Measurements from ENCODE around the gene NRXN3. TPM values are rescaled to one million over a fixed set of nuclear protein-coding genes. Genes with fewer than 3 reads are reported as not detected.

NRXN3 gene
- total RNA-seq, 1 donor from 2014 or later: 8.7 TPM

DNA sequence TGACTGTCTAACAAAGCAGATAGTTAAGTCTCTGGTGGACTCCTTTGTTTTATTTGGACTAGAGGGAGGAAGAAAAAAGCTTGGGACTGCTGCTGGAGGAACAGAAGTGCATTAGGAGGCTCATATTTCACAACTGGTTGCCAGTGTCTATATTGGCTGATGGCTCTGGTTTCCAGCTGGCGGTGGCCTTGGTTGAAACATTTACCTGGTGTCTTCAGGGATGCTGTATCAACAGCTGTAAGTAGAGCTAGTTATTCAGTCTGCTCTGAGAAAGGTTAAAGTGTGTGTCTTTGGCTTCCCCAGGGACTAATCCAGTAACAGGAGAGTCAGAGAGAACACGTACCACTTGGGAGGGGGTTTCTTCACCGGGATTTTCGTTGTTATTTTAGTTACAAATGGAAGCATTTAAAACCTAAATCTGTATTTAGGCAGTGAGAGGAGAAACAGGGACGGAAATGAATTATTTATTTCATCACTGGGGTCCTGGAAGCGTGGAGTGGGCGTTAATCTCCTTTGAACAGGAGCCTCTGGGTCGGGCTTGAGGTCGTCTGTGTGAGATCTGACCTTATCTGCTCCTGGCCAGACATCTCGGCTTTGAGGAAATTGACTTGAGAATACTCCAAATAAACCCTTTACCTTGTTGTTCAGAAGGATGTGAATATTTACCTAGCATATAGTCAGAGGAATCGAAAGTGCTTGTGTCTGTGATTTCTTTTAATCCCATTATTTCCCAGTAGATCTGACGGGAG is 149.9 kb downstream of the NRXN3 start:
- DNase-seq (ENCODE audit: low spot score): no peak

DNA sequence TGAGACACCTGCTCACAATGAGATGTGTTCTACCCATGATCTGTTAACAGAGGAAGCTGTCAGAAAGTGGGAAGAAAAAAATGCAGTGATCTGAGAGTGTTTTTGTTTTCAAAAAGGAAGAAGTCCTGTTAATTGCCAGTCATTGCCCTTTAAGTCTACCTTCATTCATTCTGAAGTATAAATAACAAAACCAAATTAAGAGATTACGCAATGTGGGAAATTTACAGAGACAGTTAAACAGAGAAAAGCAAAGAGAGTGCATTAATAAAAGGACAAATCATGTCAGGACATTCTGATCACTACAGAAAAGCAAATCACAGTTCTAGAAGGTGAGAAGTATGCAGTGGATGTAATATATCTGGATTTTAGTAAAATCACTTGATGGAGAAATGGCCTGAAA is 154.2 kb downstream of the NRXN3 start:
- DNase-seq (ENCODE audit: low spot score): no peak

DNA sequence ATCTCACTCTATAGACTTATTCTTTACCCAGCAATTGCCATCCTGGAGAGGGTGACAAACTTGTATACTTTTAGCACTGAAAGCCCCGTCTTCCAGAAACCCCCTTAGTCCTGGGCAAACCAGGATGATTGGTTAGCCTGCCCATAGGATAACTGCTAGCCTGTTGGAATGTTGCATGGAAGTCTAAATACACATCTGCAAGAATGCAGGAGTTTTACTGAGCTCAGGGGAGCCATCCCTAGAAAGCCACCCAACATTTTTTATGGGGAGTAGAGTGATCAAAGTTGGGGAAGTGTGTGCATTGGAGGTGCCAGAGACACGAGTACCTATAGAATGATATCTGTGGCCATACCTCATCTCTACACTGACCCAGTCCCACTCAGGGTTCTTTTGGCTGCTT is 155.7 kb downstream of the NRXN3 start:
- no peak for DNase-seq (ENCODE audit: low spot score)

DNA sequence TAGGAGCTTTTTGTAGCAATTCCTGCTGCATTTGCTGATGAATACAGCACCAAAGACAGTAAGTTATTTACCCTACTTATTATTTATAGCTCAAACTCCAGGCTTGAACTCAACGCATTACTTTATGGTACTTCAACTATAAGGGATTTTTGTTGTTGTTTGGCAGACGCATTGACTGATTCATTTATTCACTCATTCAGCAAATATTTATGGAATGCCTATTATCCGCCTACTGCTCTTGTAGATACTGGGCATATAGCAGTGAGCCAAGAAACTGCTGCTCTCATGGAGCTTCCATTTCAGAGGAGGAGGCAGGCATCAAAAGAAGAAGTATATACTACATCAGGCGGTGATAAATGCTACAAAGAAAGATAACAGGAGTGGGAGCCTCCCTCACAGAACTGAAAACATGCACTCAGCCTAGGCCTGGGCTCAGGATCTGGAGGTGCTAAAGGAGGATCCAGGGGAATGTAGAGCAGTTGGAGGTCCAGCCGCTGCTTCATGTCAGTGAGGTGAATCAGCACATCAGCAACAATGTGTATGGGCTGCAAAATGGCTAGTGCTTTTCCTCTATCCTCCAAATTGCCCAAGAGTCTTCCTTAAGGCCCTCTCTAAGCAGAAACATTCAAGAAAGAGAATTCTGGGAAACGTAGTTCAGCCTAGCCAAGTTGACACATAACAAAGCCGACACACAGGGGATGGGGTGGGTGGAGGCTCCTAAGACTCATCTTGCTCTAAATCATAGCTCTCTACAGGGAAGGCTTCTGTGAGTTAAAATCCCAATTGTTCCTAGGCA is 157.5 kb downstream of the NRXN3 start:
- DNase-seq (ENCODE audit: low spot score): no peak

DNA sequence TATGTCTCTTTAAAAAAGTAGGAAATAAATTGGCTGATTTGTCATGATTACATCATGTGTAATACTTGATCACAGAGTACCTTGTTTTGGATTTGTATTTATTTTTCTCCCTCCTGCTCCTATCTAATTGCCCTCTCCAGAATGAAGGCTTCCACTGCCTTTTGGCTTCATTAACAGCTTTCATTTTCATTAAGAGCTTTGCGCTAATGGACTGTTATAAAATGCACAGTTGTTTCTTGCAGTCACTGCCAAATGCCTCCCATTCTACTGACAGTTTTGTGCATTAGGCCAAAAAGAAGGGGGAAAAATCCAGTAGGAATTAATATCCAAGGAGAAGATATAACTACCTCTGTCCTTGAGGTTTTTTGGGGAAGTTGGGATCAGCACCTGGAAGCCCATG is 159.2 kb downstream of the NRXN3 start:
- DNase-seq (ENCODE audit: low spot score): no peak

DNA sequence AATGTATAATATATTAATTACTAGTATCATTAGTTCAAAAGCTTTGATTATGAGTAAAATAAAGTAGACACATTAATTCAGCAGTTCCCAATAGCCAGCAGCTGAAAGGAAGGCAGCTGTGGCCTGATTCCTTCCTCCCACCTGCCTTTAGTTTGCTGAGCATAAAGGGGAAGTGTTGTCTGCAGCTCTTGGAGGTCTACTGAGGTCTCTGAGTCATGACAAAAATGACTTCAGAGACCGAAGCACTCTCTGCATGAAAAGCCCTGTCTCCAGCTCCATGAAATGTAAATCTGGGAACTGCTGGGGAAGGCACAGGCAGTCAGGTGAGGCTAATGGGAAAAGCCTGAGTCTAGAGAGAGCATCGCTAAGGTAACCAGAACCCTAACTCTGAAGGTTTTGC is 165.4 kb downstream of the NRXN3 start:
- no peak for DNase-seq (ENCODE audit: low spot score)

DNA sequence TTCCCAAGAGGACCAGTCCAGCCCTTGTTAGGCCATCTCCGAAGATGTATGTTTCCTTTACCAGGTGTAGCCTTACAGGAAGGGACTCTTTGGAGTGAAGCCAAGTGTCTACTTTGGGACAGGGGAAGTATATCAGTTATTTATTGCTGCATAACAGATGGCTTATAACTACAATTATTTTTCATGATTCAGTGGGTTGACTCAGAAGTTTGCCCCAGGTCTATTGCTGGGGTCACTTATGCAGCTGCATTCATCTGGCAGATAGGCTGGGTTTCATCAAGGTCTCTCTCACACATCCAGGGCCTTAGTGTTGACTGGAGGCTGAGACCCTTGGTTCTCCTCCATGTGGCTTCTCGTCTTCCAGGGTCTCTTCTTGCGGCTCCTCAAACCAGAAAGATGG is 170.1 kb downstream of the NRXN3 start:
- no peak for DNase-seq (ENCODE audit: low spot score)

DNA sequence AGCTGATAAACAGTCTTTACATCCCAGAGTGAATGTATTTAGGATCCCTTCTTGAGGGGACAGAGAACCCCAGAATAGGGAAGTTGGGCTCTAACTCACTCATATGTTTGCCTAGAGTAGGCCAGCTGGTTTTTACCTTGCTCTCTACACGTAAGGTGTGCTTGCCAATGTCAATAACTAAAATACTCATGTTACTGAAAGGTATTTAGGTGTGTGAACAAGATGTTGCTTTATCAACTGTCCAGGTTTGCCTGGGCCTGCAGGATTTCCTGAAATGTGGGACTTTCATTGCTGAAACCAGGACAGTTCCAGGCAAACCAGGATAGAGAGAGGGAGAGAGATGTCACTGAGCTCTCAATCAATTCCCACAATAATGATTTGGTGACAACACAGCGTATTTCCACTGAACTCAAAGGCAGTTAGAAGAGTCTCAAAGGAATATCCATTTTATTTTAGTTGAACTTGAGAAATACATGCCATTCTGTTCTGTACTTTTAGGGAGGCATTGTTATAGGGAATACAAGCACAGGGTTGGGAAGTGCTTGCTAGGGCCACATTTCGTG is 171.7 kb downstream of the NRXN3 start:
- DNase-seq (ENCODE audit: low spot score): no peak

DNA sequence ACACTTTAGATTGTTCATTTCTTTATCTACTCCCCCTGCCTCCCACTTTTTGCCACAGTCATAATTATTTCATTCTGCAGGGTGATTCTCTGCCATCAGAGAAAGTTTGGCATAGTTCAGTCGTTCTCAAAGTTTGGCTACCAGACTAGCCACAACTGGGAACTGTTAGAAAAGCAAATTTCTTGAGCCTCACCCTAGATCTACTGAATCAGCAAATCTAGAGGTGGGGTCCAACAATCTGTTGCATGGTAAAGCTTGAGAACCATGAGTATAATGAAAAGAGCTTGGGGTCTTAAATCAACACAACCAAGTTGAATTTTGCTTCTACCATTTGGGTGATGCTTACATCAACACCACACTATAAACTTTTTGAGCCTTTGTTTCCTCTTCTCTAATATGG is 172.7 kb downstream of the NRXN3 start:
- DNase-seq (ENCODE audit: low spot score): no peak

DNA sequence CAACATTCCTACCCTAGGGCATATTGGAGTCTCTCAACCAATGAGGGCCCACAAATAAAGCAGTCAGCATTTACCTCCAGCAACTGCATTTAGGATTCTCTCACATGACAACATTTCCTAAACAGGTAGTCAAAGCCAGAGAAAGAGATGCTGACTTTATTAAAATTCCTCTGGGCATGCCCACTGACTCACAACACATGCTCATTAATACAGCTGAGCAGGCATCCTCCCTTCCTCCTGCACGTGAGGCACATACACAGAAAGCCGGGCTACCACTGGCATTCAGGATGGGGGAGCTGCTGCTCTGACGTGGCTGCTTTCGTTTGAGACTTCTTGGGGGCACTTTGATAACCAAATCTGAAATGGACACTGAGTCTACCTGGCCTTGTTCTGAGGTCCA is 174.1 kb downstream of the NRXN3 start:
- DNase-seq (ENCODE audit: low spot score): no peak

DNA sequence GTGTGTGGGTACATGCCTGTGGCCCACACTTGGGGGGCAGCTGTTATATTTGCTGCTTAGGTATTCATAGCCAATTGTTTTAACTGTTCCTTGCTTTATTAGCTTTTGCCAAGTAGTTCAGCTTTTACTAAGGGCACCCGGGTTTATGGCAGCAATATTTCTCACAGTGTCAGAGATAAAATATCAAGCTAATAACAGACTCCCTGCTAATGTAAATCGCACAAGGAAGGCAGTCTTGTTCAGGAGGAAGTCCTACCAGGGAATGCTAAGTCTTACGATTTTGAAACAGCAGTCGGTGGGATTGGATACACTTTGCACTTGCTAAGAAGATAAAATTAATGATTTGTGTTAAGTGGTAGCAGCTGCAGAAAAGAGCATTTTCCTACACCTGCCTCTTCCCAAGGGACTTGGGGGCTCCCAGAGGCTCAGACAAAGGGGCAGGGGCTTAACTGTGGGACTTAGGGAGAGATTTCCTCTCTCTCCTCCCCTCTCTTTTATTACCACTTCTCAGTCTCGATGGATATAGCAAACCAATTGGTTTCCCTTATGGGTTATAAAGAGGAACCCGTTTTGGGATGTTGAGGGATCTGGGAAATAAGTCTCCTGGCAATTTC is 175.1 kb downstream of the NRXN3 start:
- DNase-seq (ENCODE audit: low spot score): no peak

DNA sequence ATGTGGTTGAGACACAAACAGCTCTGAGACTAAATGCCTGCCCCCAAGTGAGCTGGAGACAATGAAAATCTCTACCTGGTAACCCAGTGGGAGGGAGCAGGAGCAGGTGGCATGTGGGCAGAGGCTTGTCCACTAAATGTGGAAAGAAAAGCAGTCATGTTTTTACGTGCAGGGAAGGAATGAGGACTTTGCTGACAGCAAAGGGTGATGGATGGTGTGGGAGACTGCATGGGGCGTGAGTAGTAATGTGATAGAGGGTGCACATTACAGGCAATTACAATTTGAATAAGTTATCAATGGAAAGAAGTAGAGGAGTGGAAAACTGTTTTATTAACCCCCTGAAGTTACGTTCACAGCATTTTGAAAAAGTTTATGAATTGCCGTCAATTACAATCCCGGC is 176.6 kb downstream of the NRXN3 start:
- no peak for DNase-seq (ENCODE audit: low spot score)

DNA sequence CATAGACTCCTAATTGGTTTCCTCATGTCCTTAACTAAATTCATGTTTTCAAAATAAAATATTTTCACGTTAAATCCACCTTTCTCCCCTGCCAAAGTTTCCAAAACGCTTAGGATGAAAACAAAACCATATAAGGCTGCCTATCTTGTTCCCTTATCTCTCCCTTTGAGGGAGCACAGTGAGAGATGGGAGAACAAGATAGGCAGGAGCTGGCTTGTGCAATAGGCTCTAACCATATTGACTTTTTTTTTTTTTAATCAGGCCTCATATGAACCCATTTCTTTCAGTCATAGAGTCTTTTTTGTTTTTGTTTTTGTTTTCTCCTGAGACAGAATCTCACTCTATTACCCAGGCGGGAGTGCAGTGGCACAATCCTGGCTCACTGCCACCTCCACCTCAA is 184.9 kb downstream of the NRXN3 start:
- DNase-seq (ENCODE audit: low spot score): no peak

DNA sequence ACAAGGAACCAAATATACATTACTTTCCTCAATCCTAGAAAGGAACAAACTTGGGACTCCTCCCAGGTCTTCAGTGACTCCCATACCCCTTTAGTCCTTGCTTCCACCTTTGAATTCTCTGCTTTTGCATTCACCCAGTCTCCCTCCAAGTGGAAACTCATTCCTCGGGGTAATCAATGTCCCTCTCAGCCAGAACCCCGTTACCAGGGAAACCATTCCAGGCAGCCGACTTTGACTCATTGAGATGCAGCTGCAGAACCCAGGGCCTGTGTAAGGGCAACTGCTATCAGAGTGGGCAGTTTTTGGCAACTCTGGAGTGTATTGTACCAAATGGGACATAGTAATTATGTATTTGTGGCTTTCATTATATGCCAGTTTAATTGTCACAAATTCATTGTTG is 186.2 kb downstream of the NRXN3 start:
- DNase-seq (ENCODE audit: low spot score): no peak

DNA sequence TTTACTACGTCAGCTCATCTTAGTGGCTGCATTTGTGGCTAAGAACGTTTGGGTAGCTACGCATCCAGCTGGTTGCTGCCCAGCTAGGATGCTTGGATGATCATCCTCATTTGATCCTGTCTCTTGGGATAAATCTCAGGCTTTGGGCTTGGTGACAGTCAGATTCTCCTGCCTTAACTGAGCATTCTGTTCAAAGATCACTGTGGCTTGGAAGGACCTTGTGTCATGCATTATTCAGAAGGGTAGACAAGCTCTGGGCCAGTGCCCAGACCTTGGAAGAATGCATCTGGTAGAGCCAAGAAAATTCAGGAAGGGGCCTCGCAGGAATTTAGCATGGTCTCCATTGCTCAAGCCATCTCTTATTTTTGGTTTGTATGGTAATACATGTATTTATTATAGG is 188.4 kb downstream of the NRXN3 start:
- DNase-seq (ENCODE audit: low spot score): no peak

DNA sequence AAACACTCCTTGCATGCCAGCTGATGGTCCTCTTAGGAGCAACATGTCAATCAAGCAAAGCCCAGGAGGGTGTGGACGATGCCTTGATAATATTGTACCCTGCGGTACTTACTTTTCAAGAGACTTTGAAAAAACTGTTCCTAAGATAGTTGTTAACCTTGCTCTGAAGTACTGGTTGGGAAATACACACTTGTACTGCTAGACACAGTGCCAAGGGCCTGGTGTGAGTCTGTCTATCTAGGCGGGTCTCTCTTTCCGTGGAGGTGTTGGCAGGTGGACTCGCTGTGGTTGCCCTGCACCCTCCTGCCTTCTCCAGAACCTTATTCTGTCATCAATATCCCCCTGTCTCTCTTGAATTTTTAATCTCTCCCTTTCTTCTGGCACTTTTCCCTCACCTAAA is 189.4 kb downstream of the NRXN3 start:
- no peak for DNase-seq (ENCODE audit: low spot score)

DNA sequence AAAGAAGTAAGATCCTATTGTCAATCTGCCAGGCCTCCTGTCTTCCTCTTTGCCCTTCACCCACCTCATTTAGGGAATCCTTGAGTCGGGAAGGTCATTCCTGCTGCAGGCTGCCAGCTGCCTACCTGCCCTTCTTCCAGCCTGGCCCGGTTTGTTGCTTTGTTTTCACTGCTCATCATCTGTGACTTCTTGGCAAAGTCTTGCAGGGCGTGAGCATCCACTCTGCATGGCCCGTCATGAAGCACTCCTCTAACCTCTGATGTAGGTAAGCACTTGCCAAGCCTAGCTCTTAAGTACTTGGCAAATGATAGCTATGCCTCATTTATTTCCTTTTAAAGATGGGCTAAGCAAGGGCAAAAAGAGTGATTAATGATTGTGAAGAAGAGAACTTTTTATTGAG is 192.8 kb downstream of the NRXN3 start:
- DNase-seq (ENCODE audit: low spot score): no peak

DNA sequence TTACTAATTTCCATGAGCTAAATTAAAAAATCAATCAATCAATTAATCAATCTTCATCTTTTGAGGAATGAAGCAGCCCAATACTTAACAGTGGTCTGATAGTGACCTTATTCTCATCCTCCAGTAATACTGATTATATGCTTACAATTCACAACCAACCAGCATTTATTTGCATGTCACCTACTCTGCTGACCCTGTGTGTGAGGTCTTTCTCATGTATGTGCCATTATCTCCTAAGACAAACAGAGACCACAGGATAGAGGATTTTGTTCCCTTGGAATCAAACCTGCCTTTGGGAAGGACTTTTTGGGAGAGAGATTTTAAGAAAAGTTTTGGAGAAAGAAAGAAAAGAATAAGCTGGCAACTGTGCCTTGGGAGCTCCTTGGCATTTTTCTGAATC is 197.2 kb downstream of the NRXN3 start:
- no peak for DNase-seq (ENCODE audit: low spot score)

DNA sequence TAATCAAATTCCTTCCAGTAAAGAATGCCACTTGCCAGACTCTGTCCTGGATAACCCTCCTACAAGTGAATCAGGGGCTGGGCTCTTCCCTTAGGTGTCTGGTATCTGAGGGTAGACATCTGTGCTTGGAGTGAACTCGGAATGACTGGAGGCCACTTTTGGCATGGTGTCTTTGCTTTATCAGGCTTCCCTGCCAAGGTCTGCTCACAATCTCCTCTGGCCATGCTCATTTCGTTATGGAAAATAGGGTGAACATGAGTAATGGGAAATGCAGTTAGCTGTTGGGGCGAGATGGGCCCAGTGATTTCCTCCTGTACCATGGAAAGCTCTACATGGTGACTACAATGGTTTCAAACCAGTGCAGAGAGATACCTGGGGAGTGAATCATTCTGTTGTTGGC is 212.9 kb downstream of the NRXN3 start:
- DNase-seq (ENCODE audit: low spot score): no peak

DNA sequence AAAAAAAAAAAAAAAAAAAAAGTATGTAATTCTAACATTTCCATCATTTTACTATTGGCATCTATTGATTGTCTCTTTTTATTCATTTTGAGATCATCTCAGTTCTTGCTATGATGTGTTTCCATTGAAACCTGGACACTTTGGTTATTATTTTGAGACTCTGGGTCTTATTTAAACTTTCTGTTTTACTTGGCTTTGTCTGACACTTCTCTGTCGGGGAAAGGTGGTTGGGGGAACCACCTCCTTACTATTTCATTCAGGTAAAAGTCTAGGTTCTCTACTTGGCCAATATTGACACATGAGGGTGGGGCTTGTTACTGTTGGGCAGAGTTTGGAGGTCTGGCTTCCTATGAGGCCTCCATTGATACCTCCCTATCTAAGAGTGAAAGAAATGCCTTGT is 228.0 kb downstream of the NRXN3 start:
- DNase-seq (ENCODE audit: low spot score): no peak

DNA sequence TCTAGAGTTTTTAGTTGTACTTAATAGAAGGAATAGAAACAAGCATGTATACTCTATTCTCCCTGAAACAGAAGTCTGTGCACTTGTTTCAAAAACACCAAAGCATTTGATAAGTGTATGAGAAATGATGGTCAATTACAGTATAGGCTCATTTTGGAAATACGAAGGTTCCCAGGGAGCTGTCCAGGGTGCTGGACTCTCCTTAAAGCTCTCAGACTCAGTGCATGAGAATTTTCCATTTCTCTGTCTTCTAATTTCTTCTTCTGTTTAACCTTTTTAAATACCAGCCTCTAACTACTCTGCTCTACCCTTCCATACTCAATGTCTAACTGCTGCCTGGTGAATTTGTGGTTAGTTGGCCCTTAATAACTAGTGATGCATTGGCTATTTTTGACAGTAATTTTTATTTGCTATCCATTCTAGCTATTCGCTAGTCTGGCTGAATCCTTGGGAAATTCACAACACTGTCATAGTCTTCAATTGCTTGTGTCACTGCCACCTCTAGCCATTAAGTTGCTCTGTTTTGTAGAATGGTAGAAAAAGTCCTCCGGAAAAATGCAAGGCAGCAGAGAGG is 229.2 kb downstream of the NRXN3 start:
- DNase-seq (ENCODE audit: low spot score): no peak

DNA sequence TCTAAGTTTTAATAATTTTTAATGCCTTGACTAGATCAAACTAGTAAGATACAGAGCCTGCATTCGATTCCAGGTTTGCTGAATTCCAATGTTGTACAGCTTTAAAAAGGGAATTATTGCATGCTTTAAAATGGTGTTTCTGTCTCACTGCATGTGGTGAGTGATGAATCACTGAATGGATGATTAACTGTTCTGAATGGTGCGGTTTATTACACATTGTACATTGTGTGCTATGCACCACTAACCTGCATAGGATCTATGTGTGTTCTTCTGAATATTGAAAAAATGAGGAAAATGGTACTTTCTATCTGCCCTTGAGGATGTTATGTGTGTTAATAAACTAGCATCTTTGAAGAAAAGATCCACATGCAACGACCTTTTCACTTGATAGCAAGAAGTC is 231.7 kb downstream of the NRXN3 start:
- DNase-seq (ENCODE audit: low spot score): no peak
